Astrocyte of the spinal cord (primary cell): ENCODE results near the gene MT1A.

Experiments
- DNase-seq: peaks from one replicate; pipeline ENCODE4 v3.0.0; 2011; ENCODE audit warnings: low read depth, low spot score
- H3K4me3 ChIP-seq: 2 replicates; pipeline ENCODE4 v1.5.1; 2011; ENCODE audit warnings: low read depth, mild to moderate bottlenecking, low read length, moderate library complexity
- in situ Hi-C: cut with HindIII; loops from 2 replicates; pipeline ENCODE4 v1.10.0; 2017; ENCODE audit warnings: low sequenced_read_pairs
- TF ChIP-seq, protein P1 (sequence below): IDR thresholded peaks from 2 replicates; pipeline ENCODE4 v1.5.1; 2012; ENCODE audit warnings: low read depth, mild to moderate bottlenecking, low read length, inconsistent platforms

Gene MT1A

DNA sequence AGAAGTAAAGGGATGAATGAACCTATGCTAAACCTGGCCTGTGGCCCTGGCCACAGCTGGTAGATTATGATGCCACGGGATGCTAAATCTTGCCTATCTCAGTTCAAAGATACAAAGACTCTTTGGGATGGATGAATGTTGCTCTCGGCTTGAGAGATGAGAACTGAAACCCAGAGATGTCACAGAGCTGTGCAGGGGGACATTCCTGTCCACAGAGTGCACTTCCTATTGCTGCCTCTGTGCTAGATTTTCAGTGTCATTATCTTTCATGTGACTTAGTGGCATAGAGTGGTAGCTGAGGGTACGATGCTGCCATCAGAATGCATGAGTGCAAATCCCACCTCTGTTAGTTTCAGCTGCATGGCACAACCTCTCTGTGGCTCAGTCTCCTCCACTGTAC lies 8.3 kb upstream of the MT1A start:
- no peak overlapping the region for H3K4me3 ChIP-seq
- TF ChIP-seq, protein P1, sequence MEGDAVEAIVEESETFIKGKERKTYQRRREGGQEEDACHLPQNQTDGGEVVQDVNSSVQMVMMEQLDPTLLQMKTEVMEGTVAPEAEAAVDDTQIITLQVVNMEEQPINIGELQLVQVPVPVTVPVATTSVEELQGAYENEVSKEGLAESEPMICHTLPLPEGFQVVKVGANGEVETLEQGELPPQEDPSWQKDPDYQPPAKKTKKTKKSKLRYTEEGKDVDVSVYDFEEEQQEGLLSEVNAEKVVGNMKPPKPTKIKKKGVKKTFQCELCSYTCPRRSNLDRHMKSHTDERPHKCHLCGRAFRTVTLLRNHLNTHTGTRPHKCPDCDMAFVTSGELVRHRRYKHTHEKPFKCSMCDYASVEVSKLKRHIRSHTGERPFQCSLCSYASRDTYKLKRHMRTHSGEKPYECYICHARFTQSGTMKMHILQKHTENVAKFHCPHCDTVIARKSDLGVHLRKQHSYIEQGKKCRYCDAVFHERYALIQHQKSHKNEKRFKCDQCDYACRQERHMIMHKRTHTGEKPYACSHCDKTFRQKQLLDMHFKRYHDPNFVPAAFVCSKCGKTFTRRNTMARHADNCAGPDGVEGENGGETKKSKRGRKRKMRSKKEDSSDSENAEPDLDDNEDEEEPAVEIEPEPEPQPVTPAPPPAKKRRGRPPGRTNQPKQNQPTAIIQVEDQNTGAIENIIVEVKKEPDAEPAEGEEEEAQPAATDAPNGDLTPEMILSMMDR: no peak
- in situ Hi-C loops: no loop called here
- DNase-seq: no peak

DNA sequence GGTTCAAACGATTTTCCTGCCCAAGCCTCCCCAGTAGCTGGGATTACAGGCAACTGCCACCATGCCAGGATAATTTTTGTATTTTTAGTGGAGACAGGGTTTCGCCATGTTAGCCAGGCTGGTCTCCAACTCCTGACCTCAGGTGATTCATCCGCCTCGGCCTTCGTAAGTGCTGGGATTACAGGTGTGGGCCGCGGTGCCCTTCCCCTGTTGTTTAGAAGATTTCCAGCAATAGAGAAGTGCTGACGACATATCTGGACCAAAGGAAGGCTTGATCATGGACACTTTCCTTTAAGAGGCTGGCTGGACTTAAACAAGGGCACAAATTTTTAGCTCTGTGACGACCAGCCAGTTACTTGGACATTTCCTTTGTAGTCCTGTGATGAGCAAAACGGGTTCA lies 7.3 kb upstream of the MT1A start:
- in situ Hi-C loops: no loop called here
- TF ChIP-seq, protein P1: no peak
- no peak for DNase-seq
- H3K4me3 ChIP-seq: no peak overlapping the region

DNA sequence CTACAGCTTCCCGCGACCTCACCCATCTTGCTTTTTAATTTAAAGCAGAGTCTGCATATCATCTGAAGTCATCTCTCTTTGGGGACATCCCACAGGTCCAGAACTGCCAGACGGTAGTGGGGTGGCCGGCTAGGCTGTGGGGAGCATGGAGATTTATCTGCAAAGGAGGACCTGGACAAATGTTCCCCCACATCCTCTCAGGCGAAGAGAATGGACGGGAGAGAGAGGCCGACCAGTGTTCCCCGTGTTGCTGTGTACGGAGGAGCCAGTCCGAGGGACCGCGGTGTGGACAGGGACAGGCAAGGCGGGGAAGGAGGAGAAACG lies 6.7 kb upstream of the MT1A start:
- TF ChIP-seq, protein P1: no peak
- no peak for DNase-seq
- in situ Hi-C loops: no loop called here
- H3K4me3 ChIP-seq: peak overlapping the region; percentile 27

DNA sequence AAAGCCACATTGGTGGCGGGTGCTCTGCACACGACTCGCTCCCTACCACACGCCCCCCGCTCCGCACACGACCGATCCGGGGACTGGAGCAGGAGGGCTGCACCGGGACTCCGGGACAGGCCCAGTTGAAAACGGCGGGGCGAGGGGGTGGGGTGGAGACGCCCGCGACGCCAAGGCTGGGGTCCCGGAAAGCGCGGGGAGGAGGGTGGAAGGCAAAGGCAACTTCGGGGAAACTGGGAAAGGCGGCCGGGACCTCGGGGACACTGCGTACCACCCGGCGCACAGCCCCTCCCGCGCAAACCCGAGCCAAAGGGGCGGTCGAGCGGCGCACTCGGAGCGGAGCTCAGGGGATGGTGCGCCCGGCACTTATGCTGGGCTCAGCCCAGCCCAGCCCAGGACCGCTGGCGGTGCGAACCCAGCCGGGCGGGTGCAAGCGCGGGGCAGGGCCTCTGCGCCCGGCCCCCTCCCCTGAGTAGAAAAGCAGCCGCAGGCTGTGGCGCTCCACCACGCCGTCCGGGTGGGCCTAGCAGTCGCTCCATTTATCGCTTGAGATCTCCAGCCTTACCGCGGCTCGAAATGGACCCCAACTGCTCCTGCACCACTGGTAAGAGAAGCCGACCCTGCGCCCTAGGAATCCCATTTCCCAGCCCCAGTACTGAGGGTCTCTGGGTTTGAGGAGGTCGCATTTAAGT lies 6.2 kb upstream of the MT1A start, which contains the start of gene MT1M:
MT1M (plus strand) TSS at position 504 of the 692 bp plus-strand sequence; CDS start at position 577, 73 bp downstream.
- DNase-seq: no peak
- H3K4me3 ChIP-seq: peak within 1 kb of the TSS; percentile 27
- TF ChIP-seq, protein P1: no peak
- in situ Hi-C loops: no loop called here

DNA sequence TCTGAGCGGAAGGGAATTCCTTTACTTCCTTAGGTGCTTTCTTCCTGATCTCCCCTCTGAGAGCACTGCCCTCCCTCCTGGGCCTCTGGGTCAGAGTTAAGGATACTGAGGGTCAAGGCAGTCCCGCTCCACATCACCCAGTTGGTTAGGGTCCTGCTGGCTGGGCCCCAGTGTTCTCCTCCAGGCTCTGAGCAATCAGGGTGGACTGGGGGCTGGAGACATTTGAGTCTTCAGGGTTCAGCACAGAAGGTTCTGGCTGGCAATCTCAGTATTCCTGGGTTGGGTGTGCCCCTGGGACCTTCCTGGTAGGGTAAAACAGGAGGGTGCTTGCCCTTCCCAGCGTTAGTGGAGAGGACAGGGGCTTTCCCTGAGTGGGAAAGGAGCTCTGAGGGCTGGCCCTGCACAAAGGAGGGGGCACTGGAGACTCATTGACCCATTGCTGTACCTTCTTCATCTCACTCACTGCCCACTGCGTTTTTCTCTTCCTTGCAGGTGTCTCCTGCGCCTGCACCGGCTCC lies 5.6 kb upstream of the MT1A start:
- peak overlapping the region; percentile 27 for H3K4me3 ChIP-seq
- in situ Hi-C loops: no loop called here
- TF ChIP-seq, protein P1: no peak
- DNase-seq: no peak

DNA sequence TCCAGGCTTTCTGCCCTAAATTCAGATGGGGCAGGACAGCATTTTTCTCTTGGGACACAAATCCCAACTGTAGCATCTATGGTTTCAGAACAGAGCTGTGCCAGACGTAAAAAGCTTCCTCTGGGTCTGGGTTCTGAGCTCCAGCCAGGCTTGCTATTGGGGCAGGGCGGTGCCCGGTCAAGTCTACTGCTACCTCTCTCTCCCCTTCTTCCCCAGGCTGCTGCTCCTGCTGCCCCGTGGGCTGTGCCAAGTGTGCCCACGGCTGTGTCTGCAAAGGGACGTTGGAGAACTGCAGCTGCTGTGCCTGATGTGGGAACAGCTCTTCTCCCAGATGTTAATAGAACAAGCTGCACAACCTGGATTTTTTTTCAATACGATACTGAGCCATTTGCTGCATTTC lies 4.9 kb upstream of the MT1A start:
- in situ Hi-C loops: no loop called here
- TF ChIP-seq, protein P1: no peak
- H3K4me3 ChIP-seq: no peak overlapping the region
- DNase-seq: no peak
